ENCODE measurements around the gene PLCL2.

The PLCL2 gene

GRCh38 chr3:16943857-16944256 is 59.1 kb downstream of the PLCL2 start:
- no peaks in the 10 kb centered on the region for H3K79me2 ChIP-seq (ENCODE audit: insufficient read depth, low read length)
- H3K9me3 ChIP-seq (ENCODE audit: insufficient read depth, low read length) = no peaks in the 10 kb centered on the region
- no peak overlapping the region for H3K4me3 ChIP-seq (ENCODE audit: insufficient read depth, low read length, poor library complexity, severe bottlenecking)
- H4K20me1 ChIP-seq (ENCODE audit: low read depth, low read length) = 0 out of 2 replicates have a peak, but pooled peaks cover 4% of the 10 kb centered on the region
- H3K9ac ChIP-seq (ENCODE audit: low read length) = no peak overlapping the region
- H3K4me2 ChIP-seq (ENCODE audit: low read depth, low read length, poor library complexity, severe bottlenecking) = no peak overlapping the region
- H3K9me2 ChIP-seq (replicated peaks; ENCODE audit: insufficient read depth, low read length) = no peaks in the 10 kb centered on the region
- H3K36me3 ChIP-seq (ENCODE audit: low read length) = no peaks in the 10 kb centered on the region
- no peak overlapping the region for H2AFZ ChIP-seq (ENCODE audit: low read depth, low read length, severe bottlenecking)
- H3K27me3 ChIP-seq (ENCODE audit: low read length) = no peaks in the 10 kb centered on the region
- no peak overlapping the region for H3K27ac ChIP-seq (ENCODE audit: low read depth, low read length)
- TF ChIP-seq EZH2phosphoT487 (conservative IDR thresholded peaks at IDR 0.05; ENCODE audit: low read length) = no peak
- TF ChIP-seq CTCF (IDR thresholded peaks at IDR 0.05; ENCODE audit: insufficient read depth, low read length, poor library complexity, severe bottlenecking) = no peak
- no peaks in the 10 kb centered on the region for H3F3A ChIP-seq (ENCODE audit: insufficient read depth)

GRCh38 chr3:16944356-16944755 is 59.6 kb downstream of the PLCL2 start:
- no peaks in the 10 kb centered on the region for H3K36me3 ChIP-seq (ENCODE audit: low read length)
- TF ChIP-seq EZH2phosphoT487 (conservative IDR thresholded peaks at IDR 0.05; ENCODE audit: low read length) (no peak), CTCF (IDR thresholded peaks at IDR 0.05; ENCODE audit: insufficient read depth, low read length, poor library complexity, severe bottlenecking) (no peak)
- H3K9ac ChIP-seq (ENCODE audit: low read length) = no peak overlapping the region
- H4K20me1 ChIP-seq (ENCODE audit: low read depth, low read length) = peaks cover 6% of the 10 kb centered on the region; the same call in 1 of the 2 replicates
- no peaks in the 10 kb centered on the region for H3K9me2 ChIP-seq (replicated peaks; ENCODE audit: insufficient read depth, low read length)
- H3K4me2 ChIP-seq (ENCODE audit: low read depth, low read length, poor library complexity, severe bottlenecking) = no peak overlapping the region
- no peaks in the 10 kb centered on the region for H3K9me3 ChIP-seq (ENCODE audit: insufficient read depth, low read length)
- H2AFZ ChIP-seq (ENCODE audit: low read depth, low read length, severe bottlenecking) = no peak overlapping the region
- no peak overlapping the region for H3K4me3 ChIP-seq (ENCODE audit: insufficient read depth, low read length, poor library complexity, severe bottlenecking)
- no peaks in the 10 kb centered on the region for H3K79me2 ChIP-seq (ENCODE audit: insufficient read depth, low read length)
- H3K27ac ChIP-seq (ENCODE audit: low read depth, low read length) = no peak overlapping the region
- H3F3A ChIP-seq (ENCODE audit: insufficient read depth) = no peaks in the 10 kb centered on the region
- H3K27me3 ChIP-seq (ENCODE audit: low read length) = no peaks in the 10 kb centered on the region

- no peak overlapping the region for H3K9ac ChIP-seq (ENCODE audit: low read length)
- H4K20me1 ChIP-seq (ENCODE audit: low read depth, low read length) = peaks cover 11% of the 10 kb centered on the region; the same call in 1 of the 2 replicates
- TF ChIP-seq CTCF (IDR thresholded peaks at IDR 0.05; ENCODE audit: insufficient read depth, low read length, poor library complexity, severe bottlenecking) (no peak), EZH2phosphoT487 (conservative IDR thresholded peaks at IDR 0.05; ENCODE audit: low read length) (no peak)
- no peaks in the 10 kb centered on the region for H3K9me3 ChIP-seq (ENCODE audit: insufficient read depth, low read length)
- no peaks in the 10 kb centered on the region for H3F3A ChIP-seq (ENCODE audit: insufficient read depth)
- no peaks in the 10 kb centered on the region for H3K79me2 ChIP-seq (ENCODE audit: insufficient read depth, low read length)
- no peaks in the 10 kb centered on the region for H3K36me3 ChIP-seq (ENCODE audit: low read length)
- H3K4me2 ChIP-seq (ENCODE audit: low read depth, low read length, poor library complexity, severe bottlenecking) = no peak overlapping the region
- no peaks in the 10 kb centered on the region for H3K27me3 ChIP-seq (ENCODE audit: low read length)
- H3K4me3 ChIP-seq (ENCODE audit: insufficient read depth, low read length, poor library complexity, severe bottlenecking) = no peak overlapping the region
- no peaks in the 10 kb centered on the region for H3K9me2 ChIP-seq (replicated peaks; ENCODE audit: insufficient read depth, low read length)
- no peak overlapping the region for H3K27ac ChIP-seq (ENCODE audit: low read depth, low read length)
- H2AFZ ChIP-seq (ENCODE audit: low read depth, low read length, severe bottlenecking) = no peak overlapping the region
Measured at GRCh38 chr3:16945330-16945729, 60.6 kb downstream of the PLCL2 start.

Measured in SU-DHL-6 (cell line).